Measurements from ENCODE around the gene RIGI. TPM values are rescaled to one million over a fixed set of nuclear protein-coding genes. Genes with fewer than 3 reads are reported as not detected.

Gene RIGI
- total and polyA plus RNA-seq, 2 of the 13 experiments (the other 11 are each of a cell fraction or from before 2014, with no cell fraction given), result 3.0 to 8.2 TPM

DNA sequence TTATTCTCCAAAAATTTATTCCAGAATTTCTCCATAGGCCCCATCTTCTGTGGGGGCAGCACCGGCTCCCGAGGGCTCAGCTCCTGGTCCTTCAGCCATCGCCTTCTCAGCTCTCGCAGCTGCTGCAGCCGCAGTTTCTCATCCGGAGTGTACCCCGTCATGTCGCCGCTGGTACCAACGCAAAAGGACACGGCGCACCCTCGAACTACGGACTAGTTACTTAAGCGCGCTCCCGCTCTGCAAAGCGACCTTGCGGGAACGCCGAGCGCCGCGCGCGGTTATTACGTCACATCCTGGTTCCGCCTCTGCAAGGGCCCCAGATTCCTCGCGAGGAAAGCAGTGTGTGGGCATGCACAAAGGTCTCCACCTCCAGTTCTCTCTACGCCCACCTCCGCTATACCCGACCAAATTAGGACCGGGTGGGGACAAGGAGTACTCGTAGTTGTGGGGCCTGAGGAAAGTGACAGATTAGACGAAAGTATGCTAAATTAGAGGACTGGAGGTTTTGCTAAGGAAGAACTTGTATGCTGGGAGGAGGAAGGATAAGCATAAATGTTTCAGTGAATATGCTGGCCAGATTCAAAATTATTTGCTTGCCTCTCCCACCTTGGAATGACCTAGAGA is 47.0 kb upstream of the RIGI start, which contains the start of gene NDUFB6 (continued):
- peak; percentile 63; the same call in 1 of the 2 replicates for TF ChIP-seq ZNF609 (CRISPR knock-in tag; IDR thresholded peaks at IDR 0.05; ENCODE audit: borderline replicate concordance)
- peak; percentile 79 for TF ChIP-seq TEAD3 (CRISPR knock-in tag; optimal IDR thresholded peaks at IDR 0.05; ENCODE audit: borderline replicate concordance)
- TF ChIP-seq CREM (IDR thresholded peaks at IDR 0.05), result peak; percentile 98
- TF ChIP-seq CREM (CRISPR knock-in tag; IDR thresholded peaks at IDR 0.05), result peak; percentile 83
- TF ChIP-seq U2AF2 (IDR thresholded peaks at IDR 0.05; ENCODE audit: low read depth, low read length), result 0 out of 2 replicates have a peak, but pooled peaks have one; percentile 47
- peak; percentile 86 for TF ChIP-seq GMEB1 (CRISPR knock-in tag; IDR thresholded peaks at IDR 0.05; ENCODE audit: borderline replicate concordance)
- TF ChIP-seq POLR2A (IDR thresholded peaks at IDR 0.05; ENCODE audit: insufficient read depth in 1 of 2, low read depth in 2 of 2, low read length in 2 of 2), result peak; percentile 72 to 86
- no peak for TF ChIP-seq ZFP36L2 (CRISPR knock-in tag; IDR thresholded peaks at IDR 0.05)
- TF ChIP-seq, protein P1, sequence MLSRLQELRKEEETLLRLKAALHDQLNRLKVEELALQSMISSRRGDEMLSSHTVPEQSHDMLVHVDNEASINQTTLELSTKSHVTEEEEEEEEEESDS (CRISPR knock-in tag; IDR thresholded peaks at IDR 0.05; ENCODE audit: borderline replicate concordance), result peak; percentile 75; the same call in 1 of the 2 replicates
- TF ChIP-seq SRF (IDR thresholded peaks at IDR 0.05; ENCODE audit: low read depth, low read length), result peak; percentile 64
- no peak for TF ChIP-seq PRMT3 (CRISPR knock-in tag; IDR thresholded peaks at IDR 0.05; ENCODE audit: borderline replicate concordance, low read depth)
- peak; percentile 90 for TF ChIP-seq SIN3B (IDR thresholded peaks at IDR 0.05; ENCODE audit: low read length)
- peak; percentile 56; the same call in 1 of the 2 replicates for TF ChIP-seq ZNF556 (CRISPR knock-in tag; IDR thresholded peaks at IDR 0.05; ENCODE audit: borderline replicate concordance)
- peak; percentile 85 for TF ChIP-seq TBX2 (CRISPR knock-in tag; IDR thresholded peaks at IDR 0.05; ENCODE audit: borderline replicate concordance)
- TF ChIP-seq ZNF101 (CRISPR knock-in tag; IDR thresholded peaks at IDR 0.05; ENCODE audit: borderline replicate concordance, low read depth), result no peak
- TF ChIP-seq ZNF761 (CRISPR knock-in tag; conservative IDR thresholded peaks at IDR 0.05), result 0 out of 2 replicates have a peak, but pooled peaks have one; percentile 21
- peak; percentile 59; the same call in 1 of the 2 replicates for TF ChIP-seq KLF12 (CRISPR knock-in tag; IDR thresholded peaks at IDR 0.05; ENCODE audit: borderline replicate concordance)
- TF ChIP-seq TSC22D2 (CRISPR knock-in tag; IDR thresholded peaks at IDR 0.05; ENCODE audit: borderline replicate concordance), result peak; percentile 45; the same call in 1 of the 2 replicates
- TF ChIP-seq NCOA2 (CRISPR knock-in tag; IDR thresholded peaks at IDR 0.05), result peak; percentile 31; the same call in 1 of the 2 replicates
- TF ChIP-seq CREB1 (IDR thresholded peaks at IDR 0.05), result peak; percentile 98
- TF ChIP-seq CREB1 (CRISPR knock-in tag; IDR thresholded peaks at IDR 0.05), result peak; percentile 99
- peak; percentile 75; the same call in 1 of the 2 replicates for TF ChIP-seq KLF11 (CRISPR knock-in tag; IDR thresholded peaks at IDR 0.05)
- TF ChIP-seq ZNF782 (CRISPR knock-in tag; IDR thresholded peaks at IDR 0.05; ENCODE audit: borderline replicate concordance), result peak; percentile 68; the same call in 1 of the 2 replicates
- TF ChIP-seq ZBTB7B (CRISPR knock-in tag; IDR thresholded peaks at IDR 0.05), result peak; percentile 67
- peak; percentile 87 for TF ChIP-seq DMAP1 (CRISPR knock-in tag; IDR thresholded peaks at IDR 0.05)
- peak; percentile 9 for TF ChIP-seq JARID2 (CRISPR knock-in tag; IDR thresholded peaks at IDR 0.05; ENCODE audit: insufficient replicate concordance)

Data from HepG2 (cell line).